GM18858 (cell line): Measurements from ENCODE around the gene PRKAG2.
"Not testable (repeated sequence)": the region's sequence is repeated elsewhere in the genome, so short reads cannot be mapped to it uniquely, and the experiment has no call there.

Source experiments
- ATAC-seq: cut with Tn5 transposase; IDR thresholded peaks from one replicate; pipeline ENCODE4 v1.9.1; 2021; ENCODE audit not compliant: unreplicated experiment

PRKAG2 gene

GRCh38 chr7:151837285-151838042, 39.5 kb downstream of the PRKAG2 start:
- no peak for ATAC-seq

DNA sequence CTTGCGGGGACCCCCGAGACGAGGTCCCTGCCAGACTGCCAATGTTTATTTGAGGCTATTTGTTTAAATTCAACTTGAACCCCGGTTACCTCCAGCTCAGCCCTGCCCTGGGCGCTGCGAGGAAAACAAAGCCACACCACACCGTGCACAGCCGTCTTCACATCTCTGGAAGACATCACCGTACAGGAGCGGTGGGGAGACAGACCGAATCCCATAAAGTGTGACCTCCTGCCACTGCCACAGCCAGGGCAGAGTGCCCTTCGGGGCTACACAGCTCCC, 40.0 kb downstream of the PRKAG2 start:
- no peak for ATAC-seq

DNA sequence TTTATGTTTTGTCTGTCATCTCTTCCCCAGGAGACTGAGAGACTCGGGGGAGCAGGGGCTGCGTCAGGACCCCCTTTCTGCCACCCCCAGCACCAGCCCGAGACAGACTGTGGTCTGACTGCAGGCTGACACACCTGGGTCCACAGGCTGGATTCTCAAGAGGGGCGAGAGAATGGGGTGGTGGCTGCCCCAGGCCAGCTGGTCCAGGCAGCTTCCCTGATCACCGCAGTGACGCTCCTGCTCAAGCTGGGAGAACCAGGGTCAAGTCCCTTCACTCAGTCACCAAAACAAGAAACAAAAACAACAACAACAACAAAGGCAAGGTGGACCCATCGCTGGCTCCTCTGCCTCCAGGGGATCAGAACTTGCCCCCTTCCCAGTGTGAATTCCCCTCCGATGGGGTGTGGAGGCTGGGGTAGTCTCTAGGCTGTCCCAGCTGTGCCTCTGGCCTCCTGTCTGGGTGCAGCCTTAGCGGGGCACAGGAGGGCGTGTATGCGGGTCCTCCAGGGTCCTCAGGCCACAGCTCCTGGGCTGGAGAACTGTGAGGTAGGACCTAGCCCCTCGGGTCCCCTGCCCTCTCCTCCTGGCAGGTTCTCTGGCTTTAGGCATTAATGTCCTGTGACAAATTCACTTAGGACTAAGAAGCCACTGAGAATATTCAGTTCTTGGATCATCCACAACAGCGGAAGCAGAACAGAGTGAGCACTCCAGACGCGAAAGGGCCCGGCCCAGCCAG, 40.6 kb downstream of the PRKAG2 start:
- no peak for ATAC-seq

- ATAC-seq: no peak
These were observed 41.3 kb downstream of the PRKAG2 start for GRCh38 chr7:151835636-151836035.

DNA sequence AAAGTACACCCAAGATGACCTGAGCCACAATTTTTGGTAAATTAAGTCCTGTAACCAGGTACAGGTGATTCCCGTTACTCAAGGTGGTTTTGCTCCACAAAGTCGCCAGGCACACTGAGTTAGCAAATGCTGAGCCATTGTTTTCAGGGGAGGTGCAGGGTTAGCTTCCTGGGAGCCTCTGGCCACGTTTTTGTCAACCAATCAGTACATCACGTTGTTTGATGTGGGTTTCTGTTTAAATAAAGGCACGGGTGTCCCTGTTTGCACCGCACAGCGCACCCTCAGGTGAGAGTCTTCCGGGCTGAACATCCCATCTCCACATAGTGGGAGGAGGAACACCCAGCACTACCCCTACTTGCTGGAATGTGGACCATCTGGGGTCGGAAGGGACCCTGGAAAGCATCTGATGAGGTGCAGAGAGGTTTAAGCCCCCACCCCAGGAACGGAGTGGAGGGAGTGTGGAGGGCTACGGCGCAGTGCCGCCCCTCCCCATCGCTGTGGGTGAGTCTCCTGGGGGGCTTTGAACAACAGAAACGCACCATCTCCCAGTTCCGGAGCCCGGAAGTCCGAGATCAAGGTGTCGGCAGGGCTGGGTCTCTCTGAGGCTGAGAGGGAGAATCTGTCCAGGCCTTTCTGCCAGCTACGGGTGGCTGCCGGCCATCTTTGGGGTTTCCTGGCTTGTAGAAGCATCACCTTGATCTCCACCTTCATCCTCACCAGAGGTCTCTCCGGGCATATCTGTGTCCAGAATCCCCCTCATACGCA, 42.5 kb downstream of the PRKAG2 start:
- ATAC-seq: no peak

- ATAC-seq: no peak
These were observed 43.2 kb downstream of the PRKAG2 start for GRCh38 chr7:151833691-151834090.

DNA sequence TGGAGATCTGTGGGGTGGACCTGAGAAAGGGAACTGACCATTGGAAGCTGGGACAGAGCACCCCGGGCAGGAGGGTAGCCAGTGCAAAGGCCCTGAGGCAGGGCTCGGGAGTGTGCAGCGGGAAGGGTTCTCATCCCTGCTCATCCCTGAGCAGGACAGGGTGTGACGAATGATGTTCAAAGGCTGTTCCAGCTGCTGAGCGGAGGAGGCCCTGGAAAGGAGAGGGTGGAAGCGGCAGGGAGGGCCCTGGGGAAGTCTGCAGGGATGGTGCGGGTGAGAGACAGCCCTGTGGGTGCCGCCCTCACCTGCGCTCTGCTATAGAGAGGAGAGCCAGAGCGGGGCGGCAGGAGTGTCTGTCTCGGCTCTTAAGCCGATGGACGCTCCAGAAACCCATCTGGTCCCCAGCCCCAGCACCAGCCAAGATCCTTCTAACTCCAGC, 43.7 kb downstream of the PRKAG2 start:
- no peak for ATAC-seq

DNA sequence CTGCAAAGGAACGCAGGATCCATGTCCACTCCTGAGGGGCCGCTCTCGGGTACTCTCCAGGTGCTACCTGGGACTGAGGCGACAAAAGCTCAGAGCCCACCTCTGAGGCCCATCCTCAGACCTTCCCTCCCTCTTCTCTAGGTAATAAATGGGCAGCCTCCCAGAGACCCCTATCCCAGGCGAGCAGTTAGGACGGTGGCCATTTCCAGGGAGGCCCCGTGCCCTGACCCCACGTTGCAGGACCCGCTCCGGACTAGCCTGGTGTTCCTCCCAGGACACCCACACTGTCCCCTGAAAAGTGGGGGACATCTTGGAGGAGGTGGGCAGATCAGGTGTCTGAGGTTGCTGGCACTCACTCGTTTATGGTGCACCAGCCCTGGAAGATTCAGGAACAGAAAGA, 44.3 kb downstream of the PRKAG2 start:
- no peak for ATAC-seq

GRCh38 chr7:151832138-151832537, 44.8 kb downstream of the PRKAG2 start:
- no peak for ATAC-seq

DNA sequence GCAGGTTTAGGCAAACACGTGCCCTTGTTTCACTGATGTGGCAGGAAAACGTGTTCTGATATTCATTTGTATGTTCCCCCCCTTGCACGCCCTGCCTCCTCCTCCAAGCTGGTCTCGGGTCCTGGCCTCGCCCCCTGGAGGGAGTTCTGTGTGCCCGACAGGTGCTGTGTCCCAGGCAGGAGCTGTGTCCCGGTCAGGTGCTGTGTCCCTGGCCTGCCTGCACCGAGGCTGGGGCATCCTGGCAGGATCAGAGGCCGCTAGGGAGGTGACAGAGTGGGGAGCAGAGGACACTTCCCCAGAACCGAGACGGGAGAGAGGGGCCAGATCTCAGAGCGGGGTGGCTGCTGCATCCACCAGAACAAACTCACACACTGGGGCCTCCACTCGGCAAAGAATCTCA, 45.3 kb downstream of the PRKAG2 start:
- no peak for ATAC-seq

- ATAC-seq: no peak
These were observed 46.6 kb downstream of the PRKAG2 start for GRCh38 chr7:151830121-151830830.

- ATAC-seq: no peak
These were observed 47.2 kb downstream of the PRKAG2 start for GRCh38 chr7:151829707-151830106.

- no peak for ATAC-seq
These were observed 49.3 kb downstream of the PRKAG2 start for GRCh38 chr7:151827620-151828019.

DNA sequence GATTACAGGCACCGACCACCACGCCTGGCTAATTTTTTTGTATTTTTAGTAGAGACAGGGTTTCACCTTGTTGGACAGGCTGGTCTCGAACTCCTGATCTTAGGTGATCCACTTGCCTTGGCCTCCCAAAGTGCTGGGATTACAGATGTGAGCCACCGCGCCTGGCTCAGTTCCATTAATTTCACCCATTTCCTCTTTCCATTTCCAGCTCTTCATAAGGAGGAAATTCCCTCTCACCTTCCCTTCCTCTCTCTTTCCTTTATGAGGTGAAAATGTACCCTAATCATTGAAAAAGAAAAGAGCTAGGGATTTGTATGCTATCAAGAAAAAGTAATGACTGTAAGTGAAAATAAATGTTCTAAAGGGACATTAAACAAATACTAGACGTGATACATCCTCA, 50.6 kb downstream of the PRKAG2 start:
- ATAC-seq: not testable (repeated sequence)

DNA sequence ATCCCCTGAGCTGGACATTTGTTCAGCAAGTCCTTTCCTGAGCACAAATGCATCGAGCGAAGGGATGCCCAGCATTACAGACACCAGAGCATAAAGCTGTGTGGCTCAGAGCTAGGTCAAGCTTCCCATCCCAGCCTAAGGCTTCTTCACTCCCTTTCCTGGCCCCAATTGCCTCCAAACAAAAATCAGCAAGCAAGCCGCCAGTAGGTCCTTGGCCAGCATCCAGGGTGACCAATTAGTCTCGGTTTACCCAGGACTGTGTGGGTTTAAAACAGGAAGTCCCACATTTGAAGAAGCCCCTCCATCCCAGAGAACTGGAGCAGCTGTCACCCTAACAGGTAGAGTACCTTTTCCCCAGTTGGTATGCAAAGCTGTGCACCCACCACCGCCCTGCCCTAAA, 51.2 kb downstream of the PRKAG2 start:
- ATAC-seq: no peak

GRCh38 chr7:151824373-151824933, 52.5 kb downstream of the PRKAG2 start:
- ATAC-seq: no peak

DNA sequence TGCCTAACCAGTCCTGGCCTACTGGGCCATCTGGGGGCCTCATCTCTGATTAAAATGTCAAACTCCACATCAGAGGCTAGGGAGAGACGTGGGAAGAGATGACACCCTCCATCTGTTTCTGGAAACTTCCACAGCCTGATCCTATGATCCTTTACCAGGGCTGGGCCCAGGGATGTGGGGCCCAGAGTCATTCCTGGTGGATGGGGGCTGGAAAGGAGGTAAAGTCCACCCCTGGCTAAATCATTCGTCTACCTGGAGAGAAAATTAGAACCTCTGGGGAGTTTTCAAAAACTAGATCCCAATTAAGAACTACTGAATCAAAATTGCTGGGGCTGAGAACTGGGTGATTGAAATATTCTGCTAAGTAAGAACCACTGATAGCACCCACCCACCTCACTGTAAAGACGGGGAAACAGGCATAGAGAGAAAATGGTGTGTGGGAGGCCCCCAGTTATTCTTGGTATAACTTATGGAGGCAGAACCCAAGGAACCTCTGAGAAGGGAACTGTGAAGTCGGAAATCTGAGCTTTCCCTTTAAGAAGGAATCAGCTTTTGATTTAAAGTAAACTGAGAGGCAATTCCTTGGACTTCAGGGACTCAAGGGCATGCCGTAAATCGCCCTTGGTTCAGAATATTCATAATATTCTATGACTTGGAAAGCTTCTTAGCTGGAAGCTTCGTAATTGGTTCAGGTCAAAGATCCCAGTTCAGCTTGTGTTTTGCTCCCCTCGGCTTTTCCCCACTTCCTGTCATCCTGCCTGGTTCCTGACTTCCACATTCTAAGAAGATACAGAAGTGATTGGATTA, 53.1 kb downstream of the PRKAG2 start:
- ATAC-seq: no peak

DNA sequence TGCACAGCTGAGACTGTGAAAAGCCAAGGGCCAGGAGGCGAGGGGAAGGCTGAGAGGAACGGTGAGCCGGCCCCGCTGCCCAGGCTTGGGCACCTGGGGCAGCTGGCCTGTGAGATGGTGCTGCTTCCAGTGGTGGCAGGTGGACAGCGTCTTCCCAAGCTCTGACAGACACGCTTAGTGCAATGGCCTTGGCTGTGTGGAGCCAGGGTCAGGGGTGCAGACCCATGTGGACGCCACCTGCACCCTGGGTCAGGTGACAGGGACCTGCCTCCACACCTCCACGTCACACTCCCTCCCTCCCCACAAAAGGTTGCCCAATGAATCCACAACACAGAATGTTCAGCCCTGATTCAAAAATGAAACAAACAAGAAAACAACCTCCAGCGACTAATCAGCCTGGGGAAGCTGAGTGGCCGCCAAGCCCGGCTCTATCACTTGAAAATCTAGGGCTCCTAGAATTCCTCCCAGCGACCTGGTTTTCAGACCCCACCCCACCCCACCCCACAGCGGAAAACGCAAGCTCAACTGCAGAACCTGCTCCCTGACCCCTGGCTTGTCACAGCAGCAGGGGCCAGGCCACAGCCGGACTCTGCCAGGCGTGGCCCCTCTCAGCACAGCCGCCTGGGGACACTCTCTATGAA, 54.3 kb downstream of the PRKAG2 start:
- no peak for ATAC-seq

GRCh38 chr7:151821806-151822540, 54.9 kb downstream of the PRKAG2 start:
- no peak for ATAC-seq
